B cell (primary cell): ENCODE results near the gene SPPL2C. TPM values are rescaled to one million over a fixed set of nuclear protein-coding genes. Genes with fewer than 3 reads are reported as not detected.

ENCODE experiments used
- ATAC-seq: fragments of 200-7000 bp; cut with Tn5 transposase; one replicate; pipeline ENCODE4 v1.10.0; 2021; ENCODE audit warnings: low read depth, mild to moderate bottlenecking, moderate number of reproducible peaks, moderate library complexity
- CTCF ChIA-PET: fragments of 350-600 bp; sonication (Branson Sonifier 250); formaldehyde crosslinking; loops from one replicate; lab custom pipeline; 2021; ENCODE audit warnings: antibody characterized with exemption, inconsistent platforms; lab: Charles Lee
- POLR2A ChIA-PET: fragments of 350-600 bp; sonication (Branson Sonifier 250); formaldehyde crosslinking; loops from one replicate; lab custom pipeline; 2021; ENCODE audit warnings: antibody characterized with exemption; lab: Charles Lee
- DNase-seq: peaks from one replicate; pipeline ENCODE4 v3.0.0; 2013
- H2AFZ ChIP-seq: 2 replicates; pipeline ENCODE4 v1.6.1; 2012; ENCODE audit warnings: mild to moderate bottlenecking, low read depth, low read length; ENCODE audit not compliant: insufficient read depth, poor library complexity, severe bottlenecking
- H3K27ac ChIP-seq, 2 donors: 1 replicate in 1 of 2; 2 replicates in 1 of 2; pipeline ENCODE4 v1.5.1; 2012 to 2013; ENCODE audit warnings: low read length in 2 of 2, mild to moderate bottlenecking in 2 of 2, moderate library complexity in 1 of 2
- H3K27me3 ChIP-seq, 4 experiments: fragments of 200-600 bp in 1 of 4; sonication (generic) in 1 of 4; replicated peaks in 1 of 4; 1 replicate in 2 of 4; 2 replicates in 2 of 4; pipeline versions ENCODE4 v1.6.1 to v1.7.0; 2013 to 2016; ENCODE audit warnings: low read length in 3 of 4, mild to moderate bottlenecking in 2 of 4, mixed read lengths in 1 of 4, moderate library complexity in 1 of 4; ENCODE audit not compliant: insufficient read depth in 4 of 4, control insufficient read depth in 3 of 4; ENCODE audit errors: control extremely low read depth in 1 of 4
- H3K36me3 ChIP-seq, 2 experiments: replicated peaks in 1 of 2; 1 replicate in 1 of 2; 2 replicates in 1 of 2; pipeline versions ENCODE4 v1.6.1 to v1.7.1; 2013; ENCODE audit warnings: low read length in 1 of 2; ENCODE audit not compliant: insufficient read depth in 2 of 2, control insufficient read depth in 1 of 2; ENCODE audit errors: control extremely low read depth in 1 of 2, extremely low read depth in 1 of 2
- H3K4me1 ChIP-seq, 2 donors: fragments of 200-600 bp in 1 of 2; sonication (generic) in 1 of 2; 1 replicate in 1 of 2; 2 replicates in 1 of 2; pipeline versions ENCODE4 v1.5.1 to v1.6.1; 2013 to 2017; ENCODE audit warnings: low read length in 2 of 2; ENCODE audit not compliant: control insufficient read depth in 2 of 2, insufficient read depth in 2 of 2
- H3K4me2 ChIP-seq: replicated peaks from 2 replicates; pipeline ENCODE3; 2012; ENCODE audit warnings: mild to moderate bottlenecking, low read depth, low read length; ENCODE audit not compliant: poor library complexity, severe bottlenecking
- H3K4me3 ChIP-seq, 5 experiments: fragments of 200-600 bp in 1 of 5; sonication (generic) in 1 of 5; 1 replicate in 3 of 5; 2 replicates in 2 of 5; pipeline versions ENCODE4 v1.5.1 to v1.7.0; 2011 to 2016; ENCODE audit warnings: low read length in 4 of 5, mild to moderate bottlenecking in 4 of 5, low read depth in 2 of 5, control low read depth in 1 of 5, moderate library complexity in 1 of 5; ENCODE audit not compliant: insufficient read depth in 1 of 5; ENCODE audit errors: control extremely low read depth in 1 of 5, extremely low read depth in 1 of 5
- H3K79me2 ChIP-seq: fragments of 200-600 bp; sonication (generic); one replicate; pipeline ENCODE4 v1.6.0; 2016; ENCODE audit warnings: low read length; ENCODE audit not compliant: control insufficient read depth, insufficient read depth
- H3K9ac ChIP-seq: fragments of 200-600 bp; sonication (generic); 2 replicates; pipeline ENCODE4 v1.6.1; 2017; ENCODE audit warnings: mild to moderate bottlenecking, low read length, moderate library complexity
- H3K9me3 ChIP-seq, 3 donors: one replicate each; pipeline versions ENCODE4 v1.6.1 to v1.7.1; 2013; ENCODE audit warnings: low read length in 2 of 3; ENCODE audit not compliant: control insufficient read depth in 2 of 3, insufficient read depth in 1 of 3; ENCODE audit errors: control extremely low read depth in 1 of 3
- H4K20me1 ChIP-seq: 2 replicates; pipeline ENCODE4 v1.6.0; 2012; ENCODE audit warnings: mild to moderate bottlenecking, low read length; ENCODE audit not compliant: insufficient read depth, control insufficient read depth, poor library complexity, severe bottlenecking
- H3K27ac Mint-ChIP-seq: one replicate; pipeline ENCODE4 v1.8.0; 2021; ENCODE audit warnings: mixed read lengths
- H3K27me3 Mint-ChIP-seq: one replicate; pipeline ENCODE4 v1.8.0; 2021; ENCODE audit warnings: mixed read lengths
- H3K4me1 Mint-ChIP-seq: one replicate; pipeline ENCODE4 v1.8.0; 2021; ENCODE audit warnings: mixed read lengths
- H3K4me3 Mint-ChIP-seq: one replicate; pipeline ENCODE4 v1.8.0; 2021; ENCODE audit warnings: mixed read lengths
- H3K9me3 Mint-ChIP-seq: one replicate; pipeline ENCODE4 v1.8.0; 2022; ENCODE audit warnings: mixed read lengths; ENCODE audit not compliant: insufficient read depth
- EZH2 ChIP-seq: IDR thresholded peaks from 2 replicates; pipeline ENCODE4 v1.6.1; 2012; ENCODE audit warnings: borderline replicate concordance, low read depth, mild to moderate bottlenecking, moderate library complexity, low read length; ENCODE audit not compliant: insufficient read depth, poor library complexity, severe bottlenecking
- WGBS: methylation state at CpG from one replicate; pipeline ENCODE4 v1.1.5; 2013; ENCODE audit warnings: missing lambda C conversion rate; ENCODE audit not compliant: insufficient coverage; 5-methylcytosine and 5-hydroxymethylcytosine counted together
- intact Hi-C: fragments of 100-400 bp; cut with micrococcal nuclease; formaldehyde crosslinking; loops from one replicate; pipeline ENCODE4 v1.10.0; 2022
- polyA plus RNA-seq: library from polyadenylated mRNA; depleted of rRNA; stranded (reverse); fragments of >200 nt; gene quantifications from 2 replicates; pipeline ENCODE4 v1.2.3, GENCODE V29; 2012
- total RNA-seq, 2 donors: library from RNA; stranded (reverse); fragments of 120-200 nt in 1 of 2; gene quantifications; 1 replicate in 1 of 2; 2 replicates in 1 of 2; pipeline versions ENCODE4 v1.2.3 to v1.2.4, GENCODE V29; 2013 to 2022
- TF ChIP-seq, protein P1 (sequence below): fragments of 200-600 bp; IDR thresholded peaks from one replicate; pipeline ENCODE4 v1.8.0; 2022; ENCODE audit warnings: antibody characterized with exemption, mild to moderate bottlenecking

Gene SPPL2C
- total and polyA plus RNA-seq, 2 donors (not counting 1 experiment from before 2014, with no cell fraction given): not detected

DNA sequence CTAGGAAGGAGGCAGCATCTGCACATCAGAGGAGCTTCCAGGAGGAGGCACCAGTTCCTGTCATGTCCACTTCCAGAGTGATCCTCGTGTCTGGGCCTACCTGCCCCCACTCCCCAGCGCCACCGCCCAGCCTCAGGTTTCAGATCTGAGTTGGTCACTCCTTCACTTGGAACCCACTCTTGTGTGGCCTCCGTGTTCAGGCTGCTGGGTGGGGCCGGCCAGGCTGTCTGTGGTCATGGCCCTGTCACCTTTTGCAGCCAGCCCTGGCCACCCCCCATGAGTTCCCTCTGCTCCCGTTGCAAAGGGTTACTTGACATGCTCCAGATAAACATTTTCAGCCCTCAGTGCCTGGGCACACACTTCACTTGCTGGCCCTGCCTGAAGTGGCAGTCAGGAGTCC lies 26.6 kb upstream of the SPPL2C start:
- Histone ChIP-seq H3K9ac (no peak overlapping the region), H3K79me2 (no peaks in the 10 kb centered on the region), H3K27ac (no peak overlapping the region), H3K9me3 (no peaks in the 10 kb centered on the region), H4K20me1 (no peaks in the 10 kb centered on the region), H3K4me2 (no peak overlapping the region), H3K36me3 (no peaks in the 10 kb centered on the region), H3K4me1 (no peaks in the 10 kb centered on the region), H3K27me3 (peaks cover 0 to 7% (median 2%) of the 10 kb centered on the region in 4 experiments), H3K4me3 (no peak overlapping the region), H2AFZ (no peak overlapping the region)
- Mint-ChIP-seq H3K27me3 (peaks cover 21% of the 10 kb centered on the region), H3K4me1 (no peaks in the 10 kb centered on the region), H3K4me3 (no peak overlapping the region), H3K9me3 (no peaks in the 10 kb centered on the region), H3K27ac (no peak overlapping the region)
- POLR2A ChIA-PET: no interaction called here
- 85% methylated on average over 6 of the region's 6 CpGs for WGBS
- TF ChIP-seq, protein P1, sequence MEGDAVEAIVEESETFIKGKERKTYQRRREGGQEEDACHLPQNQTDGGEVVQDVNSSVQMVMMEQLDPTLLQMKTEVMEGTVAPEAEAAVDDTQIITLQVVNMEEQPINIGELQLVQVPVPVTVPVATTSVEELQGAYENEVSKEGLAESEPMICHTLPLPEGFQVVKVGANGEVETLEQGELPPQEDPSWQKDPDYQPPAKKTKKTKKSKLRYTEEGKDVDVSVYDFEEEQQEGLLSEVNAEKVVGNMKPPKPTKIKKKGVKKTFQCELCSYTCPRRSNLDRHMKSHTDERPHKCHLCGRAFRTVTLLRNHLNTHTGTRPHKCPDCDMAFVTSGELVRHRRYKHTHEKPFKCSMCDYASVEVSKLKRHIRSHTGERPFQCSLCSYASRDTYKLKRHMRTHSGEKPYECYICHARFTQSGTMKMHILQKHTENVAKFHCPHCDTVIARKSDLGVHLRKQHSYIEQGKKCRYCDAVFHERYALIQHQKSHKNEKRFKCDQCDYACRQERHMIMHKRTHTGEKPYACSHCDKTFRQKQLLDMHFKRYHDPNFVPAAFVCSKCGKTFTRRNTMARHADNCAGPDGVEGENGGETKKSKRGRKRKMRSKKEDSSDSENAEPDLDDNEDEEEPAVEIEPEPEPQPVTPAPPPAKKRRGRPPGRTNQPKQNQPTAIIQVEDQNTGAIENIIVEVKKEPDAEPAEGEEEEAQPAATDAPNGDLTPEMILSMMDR: no peak
- TF ChIP-seq EZH2: no peak
- intact Hi-C loops: no loop called here
- ATAC-seq: no peak
- DNase-seq: no peak
- CTCF ChIA-PET: no interaction called here

DNA sequence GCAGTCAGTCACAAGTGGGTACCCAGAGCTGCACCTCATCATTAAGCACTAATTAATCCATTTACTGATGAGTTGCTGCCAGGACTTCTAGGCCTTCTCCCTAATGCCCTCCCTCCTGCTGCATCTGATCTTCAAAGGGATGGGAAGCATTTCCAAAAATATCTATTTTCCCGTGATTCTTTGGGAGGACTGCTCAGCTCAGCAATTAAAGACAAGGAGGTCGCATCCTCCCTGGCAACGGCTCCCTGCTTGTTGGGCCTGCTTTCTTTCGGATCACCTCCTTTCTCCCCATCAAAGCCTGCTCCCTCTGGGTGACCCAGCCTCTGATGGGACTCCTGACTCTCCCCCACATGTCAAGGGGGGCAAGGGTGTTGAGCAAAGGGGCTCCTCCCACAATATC lies 26.0 kb upstream of the SPPL2C start:
- peaks cover 16% of the 10 kb centered on the region for H3K27me3 Mint-ChIP-seq
- Histone ChIP-seq H3K36me3 (no peaks in the 10 kb centered on the region), H4K20me1 (no peaks in the 10 kb centered on the region), H3K79me2 (no peaks in the 10 kb centered on the region), H2AFZ (no peak overlapping the region), H3K4me2 (no peak overlapping the region), H3K4me1 (no peaks in the 10 kb centered on the region), H3K9ac (no peak overlapping the region), H3K27ac (no peak overlapping the region), H3K27me3 (peaks cover 0 to 2% (median under 1%) of the 10 kb centered on the region in 4 experiments), H3K9me3 (no peaks in the 10 kb centered on the region), H3K4me3 (no peak overlapping the region)
- no peaks in the 10 kb centered on the region for H3K4me1 Mint-ChIP-seq
- H3K9me3 Mint-ChIP-seq: no peaks in the 10 kb centered on the region
- ChIA-PET CTCF (no interaction called here), POLR2A (no interaction called here)
- ATAC-seq (no peak), DNase-seq (no peak)
- intact Hi-C loops: no loop called here
- no peak overlapping the region for H3K27ac Mint-ChIP-seq
- TF ChIP-seq, protein P1: no peak
- TF ChIP-seq EZH2: no peak
- H3K4me3 Mint-ChIP-seq: no peak overlapping the region
- 93% methylated on average over 4 of the region's 4 CpGs for WGBS
